H9 (cell line): ENCODE data around the gene LRP10. TPM values are rescaled to one million over a fixed set of nuclear protein-coding genes. Genes with fewer than 3 reads are reported as not detected.
A peak's percentile ranks its signal among the peaks of the same experiment; 100 is the strongest.

ENCODE experiments used
- DNase-seq: peaks from one replicate; pipeline ENCODE4 v3.0.0-alpha.2; 2017
- H2AFZ ChIP-seq: one replicate; pipeline ENCODE4 v1.6.1; 2013; ENCODE audit warnings: mild to moderate bottlenecking, low read length, control low read depth, moderate library complexity
- H2AK5ac ChIP-seq: 2 replicates; pipeline ENCODE4 v1.6.1; 2013; ENCODE audit warnings: low read length, control low read depth, mixed read lengths; ENCODE audit not compliant: insufficient read length
- H2BK120ac ChIP-seq: one replicate; pipeline ENCODE4 v1.6.1; 2013; ENCODE audit warnings: low read depth, mild to moderate bottlenecking, low read length, control low read depth, inconsistent platforms; ENCODE audit not compliant: poor library complexity, severe bottlenecking
- H2BK12ac ChIP-seq: 2 replicates; pipeline ENCODE4 v1.6.1; 2013; ENCODE audit warnings: low read length, control low read depth, mixed read lengths, low read depth; ENCODE audit not compliant: insufficient read length
- H2BK15ac ChIP-seq: 2 replicates; pipeline ENCODE4 v1.6.1; 2013; ENCODE audit warnings: low read depth, low read length, control low read depth
- H2BK20ac ChIP-seq: one replicate; pipeline ENCODE4 v1.6.1; 2013; ENCODE audit warnings: low read depth, mild to moderate bottlenecking, low read length, control low read depth, inconsistent platforms; ENCODE audit not compliant: poor library complexity, severe bottlenecking
- H2BK5ac ChIP-seq: 2 replicates; pipeline ENCODE4 v1.6.1; 2013; ENCODE audit warnings: low read length, control low read depth, mixed read lengths; ENCODE audit not compliant: insufficient read length
- H3K14ac ChIP-seq: 2 replicates; pipeline ENCODE4 v1.6.1; 2013; ENCODE audit warnings: low read length, control low read depth; ENCODE audit not compliant: insufficient read depth
- H3K18ac ChIP-seq: 2 replicates; pipeline ENCODE4 v1.6.1; 2013; ENCODE audit warnings: low read depth, mild to moderate bottlenecking, mixed read lengths, low read length, control low read depth; ENCODE audit not compliant: insufficient read length
- H3K23ac ChIP-seq: 2 replicates; pipeline ENCODE4 v1.6.1; 2013; ENCODE audit warnings: low read length, control low read depth, mixed read lengths, low read depth; ENCODE audit not compliant: insufficient read length
- H3K23me2 ChIP-seq: 2 replicates; pipeline ENCODE4 v1.6.1; 2013; ENCODE audit warnings: low read depth, mild to moderate bottlenecking, mixed read lengths, low read length, control low read depth; ENCODE audit not compliant: insufficient read length, poor library complexity, severe bottlenecking
- H3K27ac ChIP-seq: 2 replicates; pipeline ENCODE4 v1.5.1; 2013; ENCODE audit warnings: low read length, control low read depth, mixed read lengths, low read depth; ENCODE audit not compliant: insufficient read length
- H3K27me3 ChIP-seq: 2 replicates; pipeline ENCODE4 v1.6.1; 2013; ENCODE audit warnings: low read length, control low read depth, inconsistent platforms; ENCODE audit not compliant: insufficient read depth
- H3K4ac ChIP-seq: 2 replicates; pipeline ENCODE4 v1.6.1; 2013; ENCODE audit warnings: low read depth, mild to moderate bottlenecking, control low read depth, inconsistent platforms, low read length, moderate library complexity
- H3K4me1 ChIP-seq: 2 replicates; pipeline ENCODE4 v1.6.1; 2013; ENCODE audit warnings: low read length, control low read depth, inconsistent platforms; ENCODE audit not compliant: insufficient read depth
- H3K4me2 ChIP-seq: 2 replicates; pipeline ENCODE4 v1.6.1; 2013; ENCODE audit warnings: low read length, control low read depth, mixed read lengths; ENCODE audit not compliant: insufficient read length, insufficient read depth
- H3K56ac ChIP-seq: 2 replicates; pipeline ENCODE4 v1.6.1; 2013; ENCODE audit warnings: low read depth, mild to moderate bottlenecking, mixed read lengths, low read length, control low read depth; ENCODE audit not compliant: insufficient read length
- H3K79me1 ChIP-seq: 2 replicates; pipeline ENCODE4 v1.6.1; 2013; ENCODE audit warnings: low read depth, mild to moderate bottlenecking, moderate library complexity, low read length, control low read depth, inconsistent platforms; ENCODE audit not compliant: insufficient read depth, poor library complexity, severe bottlenecking
- H3K79me2 ChIP-seq: 2 replicates; pipeline ENCODE4 v1.6.1; 2013; ENCODE audit warnings: low read length, control low read depth, inconsistent platforms; ENCODE audit not compliant: insufficient read depth
- H3K9ac ChIP-seq: 2 replicates; pipeline ENCODE4 v1.6.1; 2013; ENCODE audit warnings: low read length, control low read depth, mixed read lengths; ENCODE audit not compliant: insufficient read length; ENCODE audit errors: extremely low read depth
- H3K9me3 ChIP-seq: one replicate; pipeline ENCODE4 v1.6.1; 2013; ENCODE audit warnings: low read depth, low read length, inconsistent platforms; ENCODE audit not compliant: control insufficient read depth
- H3T11ph ChIP-seq: one replicate; pipeline ENCODE4 v1.6.1; 2013; ENCODE audit warnings: mild to moderate bottlenecking, low read length, control low read depth, inconsistent platforms
- H4K20me1 ChIP-seq: one replicate; pipeline ENCODE4 v1.6.1; 2013; ENCODE audit not compliant: control insufficient read depth, insufficient read length, insufficient read depth
- H4K5ac ChIP-seq: 2 replicates; pipeline ENCODE4 v1.6.1; 2013; ENCODE audit warnings: low read depth, mild to moderate bottlenecking, mixed read lengths, low read length, control low read depth; ENCODE audit not compliant: insufficient read length
- H4K8ac ChIP-seq: replicated peaks from 2 replicates; pipeline ENCODE4 v1.6.1; 2013; ENCODE audit warnings: low read length, control low read depth, mixed read lengths, low read depth; ENCODE audit not compliant: insufficient read length
- H4K91ac ChIP-seq: 2 replicates; pipeline ENCODE4 v1.6.1; 2013; ENCODE audit warnings: low read depth, mild to moderate bottlenecking, moderate library complexity, mixed read lengths, low read length, control low read depth; ENCODE audit not compliant: insufficient read length
- H3K27ac Mint-ChIP-seq, 3 experiments: 2 replicates in 2 of 3; 3 replicates in 1 of 3; pipeline ENCODE4 v1.8.0; 2020 to 2021; ENCODE audit warnings: mixed read lengths in 3 of 3, mild to moderate bottlenecking in 1 of 3, moderate library complexity in 1 of 3
- H3K27me3 Mint-ChIP-seq: 2 replicates; pipeline ENCODE4 v1.8.0; 2021; ENCODE audit warnings: low read depth, mild to moderate bottlenecking, moderate library complexity, mixed read lengths
- H3K36me3 Mint-ChIP-seq, 3 experiments: 2 replicates in 2 of 3; 3 replicates in 1 of 3; pipeline ENCODE4 v1.8.0; 2020 to 2021; ENCODE audit warnings: low read depth in 3 of 3, mixed read lengths in 3 of 3; ENCODE audit not compliant: insufficient read depth in 1 of 3
- H3K4me1 Mint-ChIP-seq, 2 experiments: 2 replicates each; pipeline ENCODE4 v1.8.0; 2020; ENCODE audit warnings: mixed read lengths in 2 of 2
- H3K4me3 Mint-ChIP-seq, 2 experiments: 2 replicates in 1 of 2; 3 replicates in 1 of 2; pipeline ENCODE4 v1.8.0; 2020 to 2021; ENCODE audit warnings: mild to moderate bottlenecking in 2 of 2, mixed read lengths in 2 of 2, moderate library complexity in 1 of 2
- H3K9me3 Mint-ChIP-seq, 2 experiments: 2 replicates in 1 of 2; 3 replicates in 1 of 2; pipeline ENCODE4 v1.8.0; 2020; ENCODE audit warnings: mild to moderate bottlenecking in 2 of 2, mixed read lengths in 2 of 2, moderate library complexity in 1 of 2
- WGBS: extraction: QIAGEN DNeasy Blood & Tissue Kit; methylation state at CpG from one replicate; pipeline ENCODE4 v1.1.7; 2013; ENCODE audit warnings: missing lambda C conversion rate, low lambda C conversion rate, mixed read lengths; ENCODE audit not compliant: insufficient read length; ENCODE audit errors: extremely low coverage; 5-methylcytosine and 5-hydroxymethylcytosine counted together
- total RNA-seq: library from RNA; stranded (reverse); gene quantifications from 2 replicates; pipeline ENCODE4 v1.2.1, GENCODE V29; 2021
- TF ChIP-seq, protein P1 (sequence below): fragments of 200-600 bp; sonication (generic); conservative IDR thresholded peaks from 3 replicates; pipeline ENCODE4 v1.8.0; 2021; ENCODE audit warnings: antibody characterized with exemption, mild to moderate bottlenecking

The LRP10 gene
- total RNA-seq, 1 experiment from 2014 or later: 13.3 TPM

DNA sequence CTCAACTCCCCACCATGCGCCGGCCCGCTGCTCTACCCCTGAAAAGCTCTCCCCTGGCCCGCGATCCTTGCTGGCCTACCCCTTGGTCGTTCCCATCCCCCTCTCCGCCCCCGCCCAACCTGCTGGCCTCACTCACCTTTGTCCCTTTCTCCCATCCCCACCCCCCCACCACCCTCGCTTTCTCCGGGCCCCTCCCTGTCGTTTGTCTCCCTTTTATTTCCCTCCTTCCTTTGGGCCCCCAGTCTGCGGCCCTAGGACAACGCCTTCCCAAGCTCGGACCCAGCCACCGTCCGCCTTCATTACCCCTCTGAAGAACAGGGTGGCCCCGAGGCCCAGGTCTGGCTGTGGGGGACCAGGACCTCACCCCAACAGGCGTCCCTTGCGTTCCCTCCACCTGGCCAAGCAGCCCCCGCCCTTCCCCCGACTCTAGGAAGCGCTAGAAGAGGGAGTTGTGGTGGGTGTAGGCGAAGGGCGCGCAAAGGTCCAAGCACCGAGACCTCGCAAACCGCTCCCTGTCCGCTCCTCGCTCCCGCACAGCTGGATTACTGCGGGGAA is 49.4 kb upstream of the LRP10 start:
- H3K36me3 Mint-ChIP-seq: no peaks in the 10 kb centered on the region; a peak in 1 of 7 replicates
- H4K20me1 ChIP-seq: no peaks in the 10 kb centered on the region
- H3K56ac ChIP-seq: no peak overlapping the region
- H3K4me1 ChIP-seq: peaks cover 13% of the 10 kb centered on the region
- H4K91ac ChIP-seq: no peak overlapping the region
- H3K27me3 ChIP-seq: no peaks in the 10 kb centered on the region
- peak overlapping the region; percentile 52 for H2BK120ac ChIP-seq
- H2BK12ac ChIP-seq: peak overlapping the region; percentile 83
- peak overlapping the region; percentile 92 for H3K18ac ChIP-seq
- H3K4me1 Mint-ChIP-seq: peaks cover 44 to 52% of the 10 kb centered on the region in 2 experiments
- H3K27ac ChIP-seq: peak overlapping the region; percentile 46
- peaks cover 9% of the 10 kb centered on the region for H3K23me2 ChIP-seq
- peak; percentile 77 for DNase-seq
- H4K5ac ChIP-seq: no peak overlapping the region
- no peak overlapping the region for H2BK20ac ChIP-seq
- peak overlapping the region; percentile 82 for H3K9ac ChIP-seq
- H3T11ph ChIP-seq: peak overlapping the region; percentile 9
- no peaks in the 10 kb centered on the region for H3K79me1 ChIP-seq
- TF ChIP-seq, protein P1, sequence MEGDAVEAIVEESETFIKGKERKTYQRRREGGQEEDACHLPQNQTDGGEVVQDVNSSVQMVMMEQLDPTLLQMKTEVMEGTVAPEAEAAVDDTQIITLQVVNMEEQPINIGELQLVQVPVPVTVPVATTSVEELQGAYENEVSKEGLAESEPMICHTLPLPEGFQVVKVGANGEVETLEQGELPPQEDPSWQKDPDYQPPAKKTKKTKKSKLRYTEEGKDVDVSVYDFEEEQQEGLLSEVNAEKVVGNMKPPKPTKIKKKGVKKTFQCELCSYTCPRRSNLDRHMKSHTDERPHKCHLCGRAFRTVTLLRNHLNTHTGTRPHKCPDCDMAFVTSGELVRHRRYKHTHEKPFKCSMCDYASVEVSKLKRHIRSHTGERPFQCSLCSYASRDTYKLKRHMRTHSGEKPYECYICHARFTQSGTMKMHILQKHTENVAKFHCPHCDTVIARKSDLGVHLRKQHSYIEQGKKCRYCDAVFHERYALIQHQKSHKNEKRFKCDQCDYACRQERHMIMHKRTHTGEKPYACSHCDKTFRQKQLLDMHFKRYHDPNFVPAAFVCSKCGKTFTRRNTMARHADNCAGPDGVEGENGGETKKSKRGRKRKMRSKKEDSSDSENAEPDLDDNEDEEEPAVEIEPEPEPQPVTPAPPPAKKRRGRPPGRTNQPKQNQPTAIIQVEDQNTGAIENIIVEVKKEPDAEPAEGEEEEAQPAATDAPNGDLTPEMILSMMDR: no peak
- H3K79me2 ChIP-seq: no peaks in the 10 kb centered on the region
- H3K27ac Mint-ChIP-seq: peak overlapping the region; percentile 88 to 99 (median 96)
- H2BK15ac ChIP-seq: no peak overlapping the region
- H3K4ac ChIP-seq: no peak overlapping the region; the same call in 1 of the 2 replicates
- peaks cover 4% of the 10 kb centered on the region for H3K27me3 Mint-ChIP-seq
- no CpG with 5 or more reads among the region's 32 CpGs for WGBS
- H3K23ac ChIP-seq: no peak overlapping the region
- no peaks in the 10 kb centered on the region; a peak in 1 of 5 replicates for H3K9me3 Mint-ChIP-seq
- peak overlapping the region; percentile 92 for H3K14ac ChIP-seq
- no peak overlapping the region for H2AK5ac ChIP-seq
- H3K9me3 ChIP-seq: no peaks in the 10 kb centered on the region
- H3K4me2 ChIP-seq: peak overlapping the region; percentile 79
- no peak overlapping the region for H4K8ac ChIP-seq
- H3K4me3 Mint-ChIP-seq: peak overlapping the region; percentile 75 to 86
- H2AFZ ChIP-seq: no peak overlapping the region
- peak overlapping the region; percentile 64 for H2BK5ac ChIP-seq
